COLO829 (cell line): ENCODE results near the gene SPAG5.
"Not testable (repeated sequence)": the region's sequence is repeated elsewhere in the genome, so short reads cannot be mapped to it uniquely, and the experiment has no call there.

ENCODE experiments used
- DNase-seq: peaks from one replicate; pipeline ENCODE4 v3.0.0; 2012; ENCODE audit warnings: low spot score

The SPAG5 gene

DNA sequence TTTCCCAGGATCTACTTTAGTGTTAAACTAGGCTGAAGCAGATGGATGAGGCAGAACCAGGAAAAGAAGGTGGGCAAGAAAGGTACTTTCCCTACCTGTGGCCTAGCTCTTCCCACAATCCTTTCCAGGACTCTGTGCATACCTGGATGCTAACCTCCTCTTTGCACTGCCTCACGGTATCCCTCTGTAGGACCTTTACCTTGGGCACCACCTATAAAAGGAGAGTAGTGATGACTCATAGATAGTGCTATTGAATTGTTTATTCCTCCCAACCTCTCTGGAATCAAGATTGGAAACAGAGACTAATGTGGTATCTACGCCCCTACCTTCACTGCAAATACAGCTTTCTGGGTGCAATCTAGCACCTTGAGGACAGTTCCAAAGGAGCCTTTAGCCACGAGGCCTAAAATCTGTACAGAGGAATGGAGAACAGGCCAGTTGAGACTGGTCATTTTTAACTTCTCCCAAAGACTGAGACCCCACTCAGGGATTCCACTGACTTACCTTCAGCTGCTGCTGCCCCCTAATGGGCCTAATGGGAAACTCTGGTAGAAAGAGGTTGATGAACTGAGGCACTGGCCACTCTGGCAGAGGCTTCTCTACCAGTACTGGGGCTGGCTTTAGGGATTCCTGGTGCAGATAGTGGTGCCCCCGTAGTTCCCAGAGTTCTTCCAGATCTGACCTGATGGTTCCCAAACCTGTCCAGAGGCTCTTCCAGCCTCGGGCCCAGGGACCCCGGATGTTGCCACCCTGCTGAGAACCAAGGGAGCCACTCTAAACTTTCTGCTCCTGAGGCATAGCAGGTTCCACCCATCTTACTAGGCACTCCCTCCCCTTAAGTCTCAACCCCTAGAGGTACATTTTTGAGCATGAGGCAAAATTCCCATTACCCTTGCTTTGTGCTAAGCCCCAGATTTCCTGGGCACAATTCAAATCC lies 14.4 kb upstream of the SPAG5 start:
- peak; percentile 24 for DNase-seq

DNA sequence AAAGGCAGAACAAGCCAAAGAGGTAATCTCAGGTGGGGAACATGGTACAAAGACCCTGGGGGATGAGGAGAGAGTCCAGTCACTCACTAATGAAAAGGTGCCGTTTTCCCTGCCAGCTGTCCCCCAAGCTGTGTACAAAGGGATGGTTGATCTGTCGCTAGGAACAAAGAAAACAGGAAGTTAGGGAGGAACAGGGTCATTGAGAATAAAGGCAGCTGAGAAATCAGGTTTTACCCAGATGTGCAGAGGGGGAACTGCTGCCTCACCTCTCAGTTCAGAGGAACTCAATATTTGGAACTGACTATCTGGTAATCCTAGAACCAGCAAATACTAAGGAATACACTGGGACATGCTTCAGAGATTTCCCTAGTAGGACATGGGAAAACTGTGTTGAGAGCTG lies 13.7 kb upstream of the SPAG5 start:
- no peak for DNase-seq

DNA sequence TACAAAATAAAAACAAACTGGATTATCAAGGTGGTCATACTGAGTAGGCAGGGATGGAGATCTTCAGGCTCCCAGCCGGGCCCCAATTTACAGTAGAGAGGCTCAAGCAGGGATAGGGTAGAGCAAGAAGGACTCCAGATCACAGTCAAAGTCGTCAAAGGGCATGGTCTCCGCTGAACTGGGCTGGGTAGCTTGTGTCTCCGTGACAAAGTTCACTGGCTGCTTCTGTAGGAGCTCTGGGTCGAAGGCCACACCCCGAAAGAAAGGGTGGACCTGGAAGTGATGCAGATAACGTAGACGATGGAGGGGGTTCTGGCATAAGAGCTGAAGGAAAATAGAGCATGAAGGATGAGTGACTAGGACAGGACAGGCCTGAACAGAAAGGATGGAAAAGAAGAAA lies 11.6 kb upstream of the SPAG5 start:
- DNase-seq: no peak

DNA sequence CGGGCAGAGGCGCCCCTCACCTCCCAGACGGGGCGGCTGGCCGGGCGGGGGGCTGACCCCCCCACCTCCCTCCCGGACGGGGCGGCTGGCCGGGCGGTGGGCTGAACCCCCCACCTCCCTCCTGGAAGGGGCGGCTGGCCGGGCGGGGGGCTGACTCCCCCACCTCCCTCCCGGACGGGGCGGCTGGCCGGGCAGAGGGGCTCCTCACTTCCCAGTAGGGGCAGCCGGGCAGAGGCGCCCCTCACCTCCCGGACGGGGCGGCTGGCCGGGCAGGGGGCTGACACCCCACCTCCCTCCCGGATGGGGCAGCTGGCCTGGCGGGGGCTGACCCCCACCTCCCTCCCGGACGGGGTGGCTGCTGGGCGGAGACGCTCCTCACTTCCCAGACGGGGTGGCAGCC lies 5.2 kb upstream of the SPAG5 start:
- not testable (repeated sequence) for DNase-seq

DNA sequence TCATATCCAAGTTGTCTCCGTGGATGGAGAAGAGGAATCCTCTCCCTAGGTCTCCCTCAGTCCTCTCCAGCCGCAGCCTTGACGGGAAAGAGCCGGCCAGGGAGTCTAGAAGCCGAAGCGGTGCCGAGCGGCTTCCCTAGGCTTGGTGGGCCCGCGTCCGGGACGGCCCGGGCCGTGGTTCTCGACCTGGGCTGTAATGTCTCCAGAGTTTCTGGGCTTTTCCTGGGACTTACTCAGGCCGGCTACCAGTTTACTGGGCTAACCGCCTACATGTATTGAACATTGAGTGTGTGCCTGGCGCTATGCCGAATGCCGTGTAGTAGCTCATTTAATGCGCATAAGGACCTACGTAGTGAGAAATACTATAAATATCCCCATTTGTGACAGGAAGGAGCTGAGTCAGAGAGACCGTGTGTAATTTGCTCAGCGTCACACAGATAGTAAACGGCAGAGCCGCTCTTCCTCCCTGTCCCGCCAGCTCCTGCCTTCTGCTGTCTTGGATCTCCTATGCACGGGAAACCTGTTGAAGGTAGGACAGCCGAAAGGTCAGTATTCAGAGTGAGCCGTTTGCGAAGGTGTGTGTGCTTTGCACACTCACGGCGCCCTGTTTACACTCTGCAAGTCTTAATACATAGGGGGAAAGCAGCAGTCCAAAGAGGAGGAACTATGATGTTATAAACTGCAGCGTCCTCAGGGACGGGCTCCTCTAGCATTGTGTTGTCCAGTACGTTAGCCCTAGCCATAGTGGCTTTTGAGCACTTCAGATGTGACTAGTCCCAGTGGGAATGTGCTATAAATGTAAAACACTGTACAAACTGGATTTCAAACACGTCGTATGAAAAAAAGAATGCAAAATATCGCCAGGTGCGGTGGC lies 723 bp upstream of the SPAG5 start:
- peak; percentile 75 for DNase-seq

DNA sequence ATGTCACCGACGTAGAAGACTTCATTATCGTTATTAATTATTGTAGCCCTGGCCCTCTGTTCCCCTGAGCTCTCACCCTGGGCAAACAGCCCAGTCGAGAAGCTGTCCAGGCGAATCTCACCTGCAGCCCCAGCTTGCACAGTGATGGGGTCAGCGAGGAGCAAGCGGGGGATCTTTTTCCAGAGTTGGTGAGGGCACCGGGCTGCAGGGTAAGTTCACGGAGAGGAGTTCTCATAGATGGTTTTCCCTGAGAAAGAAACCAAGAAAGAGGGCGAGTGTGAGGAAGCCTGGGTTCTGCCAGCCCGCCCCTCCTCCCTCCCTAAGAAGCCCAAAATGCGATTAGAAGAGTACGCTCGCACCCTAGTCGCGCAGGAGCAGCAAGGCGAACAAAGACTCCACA lies 436 bp downstream of the SPAG5 start:
- no peak for DNase-seq

DNA sequence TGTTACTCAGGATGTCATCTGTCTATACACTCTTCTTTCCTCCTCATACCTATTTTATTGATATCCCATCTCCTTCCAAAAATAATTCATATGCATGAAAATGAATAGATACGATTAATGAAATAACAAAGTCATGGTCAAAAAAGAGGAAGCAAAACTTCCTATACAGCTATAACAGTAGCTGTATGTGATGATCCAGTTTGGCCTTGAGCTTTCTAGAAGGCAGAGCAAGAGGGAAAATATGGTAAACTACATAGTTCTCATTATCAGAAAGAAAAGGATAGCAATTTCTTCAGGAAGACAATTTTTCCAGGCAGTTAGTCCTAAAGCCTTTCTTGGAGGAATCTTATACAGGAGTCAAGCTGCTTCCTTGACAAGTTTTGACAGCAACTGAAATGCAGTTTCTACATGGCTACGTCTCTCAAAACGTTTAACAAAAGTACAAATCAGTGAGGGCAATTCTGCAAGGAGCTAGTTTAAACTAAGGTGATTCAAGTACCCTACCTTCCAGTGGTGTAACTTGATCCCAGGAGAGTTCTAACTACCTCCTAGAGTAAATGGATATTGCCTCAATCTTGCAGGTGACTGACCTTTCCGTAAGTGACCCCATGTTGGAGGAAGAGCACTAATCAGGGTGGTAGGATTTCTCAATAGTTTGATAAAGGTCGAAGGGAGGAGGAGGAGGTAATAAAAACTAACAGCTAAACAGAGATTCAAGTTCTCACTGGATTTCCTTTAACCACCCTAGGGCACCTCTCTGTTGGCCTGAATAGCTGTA lies 1.0 kb downstream of the SPAG5 start:
- no peak for DNase-seq

DNA sequence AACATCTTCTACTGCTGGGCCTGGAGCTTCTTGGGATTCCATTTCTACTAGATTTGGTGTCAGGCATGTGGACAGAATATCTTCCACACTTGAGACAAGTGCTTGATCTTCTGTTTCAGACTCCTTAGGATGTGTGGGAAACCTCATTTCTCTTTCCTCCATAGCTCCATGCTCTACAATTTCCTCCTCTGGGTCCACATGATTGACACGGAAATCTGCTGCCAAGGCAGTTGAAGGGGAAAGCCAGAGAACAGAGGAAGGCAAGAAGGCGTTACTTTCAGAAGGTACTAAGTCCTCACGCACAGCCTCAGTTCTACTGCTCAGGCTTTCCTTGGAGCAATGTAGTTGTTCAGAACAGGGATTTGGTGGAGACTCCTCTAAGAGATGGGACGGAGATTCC lies 6.6 kb downstream of the SPAG5 start:
- no peak for DNase-seq

DNA sequence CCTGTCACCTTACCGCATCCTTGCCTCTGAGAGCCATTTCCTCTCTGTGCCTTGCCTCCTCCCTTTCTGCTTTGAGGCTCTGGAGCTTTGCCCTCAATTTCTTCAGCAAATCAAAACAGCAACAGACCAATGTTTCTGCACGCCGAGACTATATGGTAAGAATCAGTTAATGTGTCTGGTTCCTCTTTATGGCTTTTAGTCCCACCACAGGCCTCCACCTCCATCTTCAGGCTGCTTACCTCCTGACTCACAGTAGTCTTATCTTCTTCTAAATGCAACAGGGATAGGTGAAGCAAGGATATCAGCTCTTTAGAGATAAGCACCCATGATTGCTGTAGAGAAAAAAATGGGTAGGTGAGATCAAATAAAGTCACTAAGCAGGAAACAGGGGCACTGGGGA lies 13.0 kb downstream of the SPAG5 start:
- no peak for DNase-seq

DNA sequence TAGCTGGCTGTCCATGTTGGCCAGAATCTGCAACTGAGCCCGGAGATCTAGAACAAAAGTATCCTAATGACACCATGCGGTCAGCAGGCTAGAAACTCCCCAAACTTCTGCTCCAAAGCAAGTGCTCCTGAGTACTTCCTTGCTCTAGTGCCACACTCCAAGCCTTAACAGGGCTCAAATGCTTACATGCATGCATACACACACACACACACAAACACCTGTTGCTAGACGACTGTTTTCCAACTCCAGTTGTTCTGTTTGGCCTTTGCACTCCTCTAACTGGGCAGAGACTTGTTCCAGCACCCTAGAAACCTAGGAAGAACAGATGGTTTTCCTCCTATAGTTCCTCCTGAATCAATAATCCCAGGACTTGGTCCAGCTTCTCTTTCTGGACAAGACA lies 14.4 kb downstream of the SPAG5 start:
- no peak for DNase-seq

DNA sequence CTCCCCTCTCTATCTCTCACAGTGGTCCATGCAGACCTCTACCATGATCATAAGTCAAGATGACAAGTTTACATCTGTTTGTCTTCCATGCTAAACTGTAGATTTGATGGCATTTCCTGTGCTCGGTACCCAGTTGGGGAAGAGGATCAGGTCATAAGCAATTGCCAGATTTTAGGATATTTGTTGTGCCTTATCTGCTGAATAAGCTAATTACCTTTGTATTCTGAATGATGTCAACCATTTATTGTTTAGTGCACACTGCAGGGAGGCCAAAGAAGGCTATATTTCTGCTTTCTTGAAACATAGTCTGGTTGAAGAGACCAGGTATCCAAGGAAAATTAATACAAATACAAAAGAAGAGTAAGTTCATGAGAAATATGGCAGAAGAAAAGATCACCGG lies 16.3 kb downstream of the SPAG5 start:
- DNase-seq: no peak

DNA sequence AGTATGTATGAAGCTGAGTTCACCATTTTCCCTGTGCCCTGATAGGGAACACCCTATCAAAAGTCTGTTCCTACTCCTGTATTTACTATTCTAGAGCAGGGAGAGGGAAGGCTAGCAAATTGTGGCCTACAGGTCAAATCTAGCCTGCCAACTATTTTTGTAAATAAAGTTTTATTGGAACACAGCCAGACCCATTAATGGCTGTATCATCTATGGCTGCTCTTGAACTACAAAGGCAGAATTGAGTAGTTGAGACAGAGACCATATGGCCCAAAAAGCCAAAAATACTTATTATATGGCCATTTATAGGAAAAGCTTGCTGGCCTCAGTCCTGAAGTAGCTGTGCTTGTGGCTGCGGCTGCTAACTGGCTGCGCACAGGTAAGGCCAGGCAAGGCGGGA lies 17.9 kb downstream of the SPAG5 start:
- no peak for DNase-seq

DNA sequence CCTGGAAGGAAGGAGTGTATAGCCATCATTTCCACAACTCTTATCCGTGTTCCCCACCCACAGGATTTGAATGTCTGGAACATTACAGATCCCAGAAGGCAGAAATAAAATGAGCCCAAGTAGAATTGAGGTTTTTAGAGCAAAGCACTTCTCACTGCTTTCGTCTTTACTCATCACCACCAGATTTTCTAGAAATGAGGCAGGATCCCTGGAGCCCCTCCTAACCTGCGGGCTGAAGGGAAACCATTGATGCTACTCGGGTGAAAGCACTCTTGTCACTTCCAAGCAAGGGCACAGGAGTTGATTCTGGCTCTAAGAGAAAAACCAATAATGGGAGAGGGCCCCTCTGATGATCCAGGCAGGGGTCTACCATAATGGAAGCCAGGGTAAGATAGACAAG lies 19.3 kb downstream of the SPAG5 start:
- no peak for DNase-seq

DNA sequence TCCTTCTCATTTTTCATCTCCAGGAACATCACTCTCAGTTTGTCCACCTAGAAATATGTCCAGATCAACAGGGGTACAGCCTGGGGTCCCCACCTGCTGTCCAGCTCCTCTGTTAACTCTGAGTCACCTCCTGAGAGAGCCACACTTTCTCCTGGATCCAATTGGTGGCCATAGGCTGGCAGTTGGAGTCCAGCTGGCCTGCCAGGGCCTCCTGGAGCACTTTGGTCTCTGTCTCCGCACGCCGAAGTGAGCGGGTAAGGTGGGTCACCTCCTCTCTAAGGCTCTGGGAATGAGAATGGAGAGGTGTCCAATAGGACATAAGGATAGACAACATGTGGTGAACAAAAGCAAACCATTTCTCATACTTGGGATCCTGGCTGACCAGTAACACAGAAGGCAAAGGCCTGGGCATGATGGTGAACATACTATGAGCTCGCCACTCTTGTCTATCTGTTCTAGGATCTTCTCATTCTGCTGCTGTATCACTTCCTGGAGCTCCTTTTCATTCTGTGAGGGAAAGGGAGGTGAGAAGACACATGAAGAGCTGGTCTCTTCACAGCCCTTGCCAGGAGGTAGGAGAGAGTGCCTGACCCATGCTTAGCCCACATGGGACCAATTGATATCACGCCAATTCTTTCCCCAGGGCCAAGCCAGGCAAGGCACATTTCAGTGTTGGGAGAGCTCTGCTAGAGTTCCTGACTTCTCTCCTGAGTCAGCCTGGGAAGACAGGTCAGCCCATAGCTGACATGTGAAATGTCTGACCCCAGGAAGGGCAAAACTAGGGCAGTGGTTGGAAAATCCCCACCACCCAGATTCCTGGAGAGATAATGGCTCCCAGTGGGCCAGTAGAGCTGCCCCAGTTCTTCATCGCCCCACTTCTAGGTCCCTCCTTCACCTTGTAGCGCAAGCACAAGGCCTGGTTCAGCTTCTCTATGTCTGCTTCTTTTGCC lies 20.3 kb downstream of the SPAG5 start:
- no peak for DNase-seq

DNA sequence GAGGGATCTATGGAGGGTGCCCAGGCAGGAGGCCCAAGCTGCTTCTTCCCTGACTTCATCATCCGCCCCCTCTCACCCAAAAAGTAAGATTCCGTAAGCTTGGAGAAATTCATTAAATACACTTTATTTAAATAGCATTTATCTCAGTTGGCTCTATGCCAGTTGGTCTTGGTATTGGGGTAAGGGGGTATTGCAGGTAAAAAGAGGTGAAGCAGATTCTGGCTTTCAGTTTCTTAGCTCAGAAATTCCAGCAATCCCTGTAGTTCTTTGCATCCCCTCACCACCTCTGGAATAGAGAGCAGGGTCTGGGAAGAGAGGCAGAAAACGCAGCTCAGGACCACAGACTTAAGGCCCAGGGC lies 21.4 kb downstream of the SPAG5 start:
- no peak for DNase-seq

DNA sequence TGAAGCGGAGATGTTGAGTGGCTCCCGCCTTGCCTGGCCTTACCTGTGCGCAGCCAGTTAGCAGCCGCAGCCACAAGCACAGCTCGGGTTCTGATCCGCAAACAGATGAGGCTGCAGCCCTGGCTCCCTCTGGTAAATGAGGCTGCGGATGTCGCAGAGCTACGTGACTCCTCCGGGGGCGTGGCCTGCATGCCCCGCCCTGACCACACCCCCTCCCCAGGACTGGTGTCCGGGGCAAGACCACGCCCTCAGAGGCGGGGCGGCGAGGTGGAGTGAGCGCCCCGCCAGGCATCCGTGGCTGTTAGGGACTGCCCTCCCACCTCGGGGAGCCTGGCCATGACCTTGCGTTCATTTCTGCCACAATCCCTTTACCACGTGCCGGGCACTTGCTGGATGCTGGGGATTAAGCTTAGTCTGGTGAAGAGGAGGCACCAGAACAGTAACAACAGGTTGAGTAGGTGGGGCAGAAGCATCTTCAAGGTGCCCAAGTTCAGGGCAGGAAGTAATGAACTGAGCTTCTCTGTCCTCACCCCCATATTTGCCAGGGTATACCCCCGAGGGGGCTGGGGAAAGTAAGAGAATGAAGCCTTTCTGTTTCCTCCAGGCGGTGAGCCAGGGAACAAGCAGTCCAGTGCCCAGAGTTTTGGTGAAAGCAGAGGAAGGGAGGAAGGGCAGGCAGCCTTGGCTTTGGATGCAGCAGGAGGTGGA lies 21.9 kb downstream of the SPAG5 start, which contains the start of gene ALDOC:
TSS of gene ALDOC (minus strand) at position 138 of the 708 bp plus-strand sequence. CDS start 1,363 bp downstream, outside the sequence.
- DNase-seq: peak; percentile 99

DNA sequence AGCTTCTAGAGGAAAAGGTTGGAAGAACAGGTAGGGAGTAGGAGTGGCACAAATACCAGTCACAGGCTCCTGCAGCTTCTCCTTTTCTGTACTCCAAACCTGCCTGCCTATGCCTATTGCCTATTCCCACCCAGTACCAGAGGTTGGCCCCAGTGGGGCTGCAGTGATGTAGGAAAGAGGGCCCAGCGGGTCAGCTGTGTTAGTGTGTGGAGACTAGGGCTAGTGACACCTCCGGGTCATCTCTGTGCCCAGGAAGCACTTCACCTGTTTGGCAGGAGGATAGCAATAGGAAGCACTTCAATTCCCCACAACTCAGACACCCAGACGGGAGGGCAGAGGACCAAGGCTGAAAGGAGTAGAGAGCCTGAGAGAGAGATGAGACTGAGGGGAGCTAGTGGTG lies 22.8 kb downstream of the SPAG5 start:
- not testable (repeated sequence) for DNase-seq

DNA sequence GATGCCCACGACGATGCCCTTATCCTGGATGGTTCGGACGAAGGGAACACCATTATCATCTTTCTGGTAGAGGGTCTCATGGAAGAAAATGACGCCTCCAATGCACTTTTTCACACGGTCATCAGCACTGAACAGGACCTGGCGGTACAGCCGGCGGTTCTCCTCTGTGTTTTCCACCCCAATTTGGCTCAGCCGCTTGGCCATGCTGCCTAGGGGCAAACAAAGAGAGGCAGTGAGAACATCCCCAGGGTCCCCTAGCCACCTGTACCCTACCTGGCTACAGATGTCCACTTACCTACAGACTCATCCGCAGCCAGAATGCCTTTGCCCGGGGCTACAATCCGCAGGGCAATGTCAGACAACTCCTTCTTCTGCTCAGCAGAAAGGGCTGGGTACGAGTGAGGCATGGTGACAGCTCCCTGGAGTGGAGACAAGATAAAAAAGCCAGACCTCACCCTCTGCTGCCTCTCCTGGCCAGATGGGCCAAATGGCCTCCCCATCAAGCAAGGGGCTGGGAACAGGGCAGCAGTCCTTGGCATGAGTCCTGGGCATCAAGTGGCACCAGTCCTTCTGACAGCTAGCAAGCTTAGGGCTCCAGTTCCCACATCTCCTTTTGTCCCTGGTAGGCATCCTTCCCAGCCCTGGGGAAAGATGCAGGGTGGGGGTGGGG lies 23.6 kb downstream of the SPAG5 start:
- DNase-seq: no peak

DNA sequence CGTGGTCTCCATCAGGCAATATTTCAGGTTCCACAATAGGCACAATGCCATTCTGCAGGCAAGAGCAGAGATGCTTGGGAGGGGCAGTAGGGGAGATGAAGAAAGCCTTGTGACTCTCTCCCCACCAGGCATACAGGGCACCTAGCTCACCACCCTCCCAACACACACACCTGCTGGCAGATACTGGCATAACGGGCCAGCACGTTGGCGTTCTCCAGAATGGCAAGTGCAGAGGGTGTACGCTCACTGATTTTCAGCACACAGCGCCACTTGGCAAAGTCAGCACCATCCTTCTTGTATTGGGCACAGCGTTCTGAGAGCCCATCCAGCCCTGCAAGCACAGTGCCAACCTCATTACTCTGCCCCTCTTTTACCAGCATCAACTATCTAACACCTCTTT lies 24.3 kb downstream of the SPAG5 start:
- no peak for DNase-seq

DNA sequence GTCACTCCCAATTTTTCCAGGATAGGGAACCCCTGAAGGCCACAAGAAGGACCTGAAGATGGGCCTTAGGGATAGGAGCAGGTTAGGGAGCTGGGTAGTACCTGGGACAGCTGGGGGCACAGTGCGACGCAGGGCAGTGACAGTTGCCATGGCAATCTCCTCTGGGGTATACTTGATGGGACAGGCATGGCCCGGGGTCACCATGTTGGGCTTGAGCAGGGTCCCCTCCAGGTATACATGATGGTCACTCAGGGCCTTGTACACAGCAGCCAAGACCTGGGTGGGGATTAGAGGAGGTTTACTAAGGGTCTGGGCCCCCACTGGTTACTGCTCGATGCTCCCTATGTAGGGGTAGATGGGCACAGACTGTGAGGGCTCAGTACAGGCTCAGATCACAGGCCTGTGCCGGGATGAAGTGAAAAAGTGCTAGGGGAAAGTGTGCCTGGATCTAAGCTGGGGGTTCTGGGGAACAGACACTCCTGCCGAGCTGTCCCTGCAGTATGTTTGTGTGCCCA lies 24.8 kb downstream of the SPAG5 start:
- DNase-seq: no peak
